Pulmonary artery endothelial cell (primary cell): ENCODE measurements around the gene ATP11C. TPM values are rescaled to one million over a fixed set of nuclear protein-coding genes. Genes with fewer than 3 reads are reported as not detected.
"Not testable (repeated sequence)": the region's sequence is repeated elsewhere in the genome, so short reads cannot be mapped to it uniquely, and the experiment has no call there.

ENCODE experiments used
- DNase-seq: peaks from one replicate; pipeline ENCODE4 v3.0.0-alpha.2; 2011; ENCODE audit warnings: low read depth, low spot score
- total RNA-seq: library from RNA; depleted of rRNA; stranded (reverse); fragments of >200 nt; gene quantifications from 2 replicates; pipeline ENCODE4 v1.2.3, GENCODE V29; 2014

Gene ATP11C
- total RNA-seq, 1 donor from 2014 or later: 72.7 TPM

- DNase-seq: peak; percentile 47
Measured at GRCh38 chrX:139924696-139925095, 8.2 kb downstream of the ATP11C start.

GRCh38 chrX:139924069-139924695, 8.7 kb downstream of the ATP11C start:
- DNase-seq: no peak

DNA sequence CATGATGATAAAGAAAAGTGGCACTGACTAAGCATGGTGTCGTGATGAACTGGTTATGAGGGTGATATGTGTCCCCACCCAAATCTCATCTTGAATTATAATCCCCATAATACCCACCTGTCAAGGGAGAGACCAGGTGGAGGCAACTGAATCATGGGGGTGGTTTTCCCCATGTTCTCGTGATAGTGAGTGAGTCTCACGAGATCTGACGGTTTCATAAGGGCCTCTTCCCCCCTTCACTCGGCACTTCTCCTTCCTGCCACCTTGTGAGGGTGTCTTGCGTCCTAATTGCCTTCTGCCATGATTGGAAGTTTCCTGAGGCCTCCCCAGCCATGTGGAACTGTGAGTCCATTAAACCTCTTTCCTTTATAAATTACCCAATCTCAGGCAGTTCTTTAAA, 11.7 kb downstream of the ATP11C start:
- not testable (repeated sequence) for DNase-seq

- DNase-seq: no peak
Measured at GRCh38 chrX:139920316-139920715, 12.5 kb downstream of the ATP11C start.

DNA sequence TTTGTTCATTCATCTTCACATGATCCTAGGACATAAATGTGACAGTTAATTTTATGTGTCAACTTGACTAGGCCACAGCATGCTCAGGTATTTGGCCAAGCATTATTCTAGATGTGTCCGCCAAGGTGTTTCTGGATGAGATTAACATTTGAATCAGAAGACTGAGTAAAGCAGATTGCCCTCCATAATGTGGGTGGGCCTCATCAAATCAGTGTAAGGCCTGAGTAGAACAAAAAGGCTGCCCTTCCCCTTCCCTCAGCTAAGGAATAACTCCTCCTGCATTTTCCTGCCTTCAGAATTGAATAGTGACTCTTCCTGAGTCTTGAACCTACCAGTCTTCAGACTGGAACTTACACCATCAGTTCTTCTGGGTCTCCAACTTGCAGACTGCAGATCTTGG, 18.4 kb downstream of the ATP11C start:
- no peak for DNase-seq

DNA sequence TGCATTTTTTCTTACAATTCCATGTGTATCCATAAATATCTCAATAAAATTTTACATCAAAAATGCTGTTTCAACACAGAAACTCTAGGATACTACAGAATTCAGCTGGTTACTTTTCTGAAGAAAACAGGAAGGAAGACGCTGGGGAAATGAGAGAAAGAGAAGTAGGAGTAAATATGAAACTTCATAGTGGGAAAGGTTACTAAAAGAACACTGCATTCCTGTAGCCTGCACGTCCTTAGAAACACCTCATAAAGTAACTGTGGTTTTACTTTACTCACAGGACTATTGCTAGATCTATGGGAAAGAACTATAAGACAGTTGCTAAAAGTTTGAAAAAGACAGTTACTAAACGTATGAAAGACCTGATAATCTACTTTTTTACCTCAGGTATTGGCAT, 23.1 kb downstream of the ATP11C start:
- DNase-seq: no peak

DNA sequence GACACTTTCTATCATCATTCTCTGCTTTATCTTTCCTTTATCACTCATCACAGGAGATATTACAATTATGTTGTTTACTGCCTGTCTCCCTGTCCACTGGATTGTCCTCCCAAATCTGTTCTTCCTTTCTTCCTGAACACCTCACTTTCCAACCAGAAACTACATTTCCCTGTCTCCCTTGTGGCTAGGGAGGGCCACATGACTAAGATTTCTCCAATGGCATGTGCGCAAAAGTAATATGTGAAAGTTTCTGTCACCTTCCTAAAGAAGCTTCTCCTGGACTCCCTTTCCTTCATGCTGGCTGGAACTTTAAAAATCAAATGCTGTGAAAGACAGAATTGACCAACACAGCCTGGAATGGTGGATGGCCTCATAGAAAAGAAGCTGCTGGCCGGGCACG, 25.8 kb downstream of the ATP11C start:
- no peak for DNase-seq

DNA sequence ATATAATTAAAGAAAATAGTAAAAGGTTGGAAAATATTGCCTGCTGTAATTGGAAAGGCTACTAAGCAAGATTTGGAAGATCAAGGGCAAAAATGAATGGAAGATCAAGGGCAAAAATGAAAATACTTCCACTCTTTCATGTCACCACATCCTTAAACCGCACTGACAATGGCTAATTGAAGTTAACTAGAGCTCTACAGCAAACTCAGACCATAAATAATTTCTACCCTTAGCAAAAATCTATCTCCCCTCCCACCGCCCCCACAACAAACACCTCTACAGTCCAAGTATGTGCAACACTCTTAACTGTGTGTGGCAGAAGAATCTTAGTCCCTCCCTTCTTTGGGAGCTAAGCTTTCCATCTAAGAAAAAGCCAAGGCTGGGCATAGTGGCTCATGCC, 27.1 kb downstream of the ATP11C start:
- DNase-seq: no peak

DNA sequence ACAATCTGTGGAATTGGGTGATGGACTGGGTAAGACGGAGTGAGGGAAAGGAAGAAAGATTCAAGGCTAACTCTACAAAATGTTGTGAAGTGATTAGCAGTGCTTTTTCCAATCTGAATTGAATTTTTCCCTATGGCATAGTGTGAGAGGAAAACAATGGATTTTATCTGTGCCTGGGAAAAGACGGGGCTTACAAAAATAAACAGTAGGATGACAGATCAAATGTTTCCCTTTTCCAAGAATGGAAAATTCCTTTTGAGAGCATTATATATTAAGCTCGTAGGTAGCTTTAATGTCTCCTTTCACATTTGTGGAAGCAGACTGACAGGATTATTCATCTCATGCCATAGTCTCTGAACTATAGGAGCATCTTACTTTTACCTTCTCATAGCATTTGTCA, 27.8 kb downstream of the ATP11C start:
- no peak for DNase-seq

DNA sequence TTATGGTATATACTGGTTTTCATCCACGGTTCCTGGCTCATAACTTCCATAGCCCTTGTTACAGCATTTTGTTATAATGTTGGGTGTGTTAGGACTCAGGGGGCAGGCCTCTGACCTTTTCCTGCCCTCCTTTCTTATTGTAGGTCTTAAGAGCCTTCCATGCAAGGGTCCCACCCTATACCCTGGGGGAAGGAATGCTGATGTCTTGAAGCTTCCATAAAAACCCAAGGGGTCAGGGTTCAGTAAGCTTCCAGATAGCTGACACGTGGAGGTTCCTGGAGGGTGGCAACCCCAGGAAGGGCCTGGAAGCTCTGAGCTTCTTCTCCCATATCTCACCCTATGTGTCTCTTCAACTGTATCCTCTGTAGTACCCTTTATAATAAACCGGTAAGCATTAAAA, 29.6 kb downstream of the ATP11C start:
- no peak for DNase-seq

DNA sequence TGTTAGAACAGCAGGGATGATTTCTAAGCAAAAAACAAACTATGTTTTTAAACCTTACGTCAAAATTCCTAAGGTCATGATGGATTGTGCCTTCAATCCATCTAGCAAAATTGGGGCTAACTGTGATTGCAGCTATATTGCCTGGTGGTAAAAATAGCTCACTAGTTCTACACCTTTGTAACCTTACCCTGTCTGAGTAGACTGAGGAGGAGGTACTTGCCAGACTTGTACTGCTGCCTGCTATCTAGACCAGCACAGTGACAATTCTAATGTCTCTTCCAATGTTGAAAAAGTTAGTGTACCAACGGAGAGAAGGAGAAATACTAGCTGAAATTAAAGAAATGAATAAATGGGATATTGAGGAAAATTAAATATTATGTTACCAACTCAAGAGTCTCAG, 30.3 kb downstream of the ATP11C start:
- no peak for DNase-seq

GRCh38 chrX:139898334-139898733, 34.5 kb downstream of the ATP11C start:
- no peak for DNase-seq

DNA sequence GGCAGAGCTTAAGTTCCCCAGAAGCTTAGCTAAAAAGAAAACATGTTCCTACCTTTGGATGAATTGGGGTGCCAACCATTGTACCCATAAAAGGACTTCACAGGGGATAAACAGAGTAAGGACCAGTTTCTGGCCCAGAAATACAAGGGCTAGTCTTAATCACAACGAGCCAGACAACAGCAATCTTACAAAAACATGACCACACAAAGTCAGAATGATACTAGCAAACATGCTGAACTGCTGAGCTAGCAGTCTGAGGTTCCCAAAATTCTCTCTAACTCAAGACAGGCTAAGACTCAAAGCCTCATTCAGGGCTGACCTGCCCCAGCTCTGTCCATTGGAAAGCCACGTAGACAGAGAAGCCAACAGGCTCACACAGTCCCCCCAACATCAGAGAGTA, 40.3 kb downstream of the ATP11C start:
- no peak for DNase-seq

GRCh38 chrX:139890991-139891700, 41.7 kb downstream of the ATP11C start:
- DNase-seq: no peak

- no peak for DNase-seq
Measured at GRCh38 chrX:139889760-139890159, 43.1 kb downstream of the ATP11C start.

DNA sequence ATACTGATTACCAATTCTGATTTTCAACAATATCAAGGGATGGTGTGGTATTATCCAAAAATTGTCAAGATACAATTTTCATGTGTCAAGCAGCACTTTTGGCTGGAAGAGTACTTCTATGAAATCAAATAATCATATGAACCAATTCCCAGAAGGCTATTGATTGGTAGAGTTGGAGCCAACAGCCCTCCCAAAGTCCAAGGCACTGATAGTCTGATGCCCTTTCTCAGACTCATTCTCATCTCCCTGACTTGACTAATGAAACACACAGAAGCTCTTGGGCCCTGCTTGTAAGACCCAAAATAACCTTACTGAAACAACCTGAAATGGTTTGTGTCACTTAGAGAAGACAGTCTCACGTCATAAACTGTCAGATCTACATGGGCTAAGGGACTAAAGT, 48.9 kb downstream of the ATP11C start:
- no peak for DNase-seq

GRCh38 chrX:139882299-139882698, 50.6 kb downstream of the ATP11C start:
- no peak for DNase-seq

- peak; percentile 63 for DNase-seq
Measured at GRCh38 chrX:139881572-139881971, 51.3 kb downstream of the ATP11C start.

DNA sequence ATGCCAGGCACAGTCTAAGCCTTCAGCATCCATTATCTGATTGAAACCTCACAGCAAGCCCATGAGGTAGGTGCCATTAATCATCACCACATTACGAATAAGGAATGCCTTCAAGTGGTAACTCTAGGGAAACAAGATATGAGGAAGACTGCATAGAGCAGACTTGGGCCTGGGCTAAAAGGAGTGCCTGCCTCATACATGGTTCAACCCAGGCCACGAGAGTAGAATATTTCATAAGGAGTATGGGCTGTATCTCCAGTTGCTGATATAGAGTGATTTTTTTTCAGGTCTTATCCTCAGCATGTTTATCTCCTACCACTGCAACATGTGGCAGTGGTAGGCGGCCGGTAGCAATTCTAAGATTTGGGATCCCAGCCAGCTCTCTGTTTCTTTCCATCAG, 51.7 kb downstream of the ATP11C start:
- DNase-seq: no peak

DNA sequence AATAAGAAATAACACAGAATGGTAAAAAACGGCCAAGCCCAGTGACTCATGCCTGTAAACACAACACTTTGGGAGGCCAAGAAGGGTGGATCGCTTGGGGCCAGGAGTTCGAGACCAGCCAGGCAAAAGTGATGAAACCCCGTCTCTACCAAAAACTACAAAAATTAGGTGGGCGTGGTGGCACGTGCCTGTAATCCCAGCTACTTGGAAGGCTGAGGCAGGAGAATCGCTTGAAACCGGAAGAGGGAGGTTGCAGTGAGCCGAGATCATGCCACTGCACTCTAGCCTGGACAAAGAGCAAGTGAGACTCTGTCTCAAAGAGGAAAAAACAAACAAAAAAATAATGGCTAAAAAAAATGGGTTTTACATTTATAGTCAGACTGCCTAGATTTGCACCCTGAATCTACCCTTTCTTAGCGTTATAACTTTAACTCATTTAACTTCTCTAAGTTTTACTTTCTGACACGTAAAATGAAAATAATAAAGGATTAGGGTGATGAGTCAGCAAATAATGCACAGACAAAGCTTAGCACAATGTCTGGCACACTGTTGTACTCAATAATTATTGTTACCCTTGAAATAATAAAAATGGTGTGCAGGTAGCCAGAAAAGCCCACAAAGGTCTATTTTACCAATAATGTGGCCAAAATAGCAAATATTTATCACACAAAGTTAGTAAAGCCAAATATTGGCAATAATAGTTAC, 55.0 kb downstream of the ATP11C start:
- DNase-seq: no peak

DNA sequence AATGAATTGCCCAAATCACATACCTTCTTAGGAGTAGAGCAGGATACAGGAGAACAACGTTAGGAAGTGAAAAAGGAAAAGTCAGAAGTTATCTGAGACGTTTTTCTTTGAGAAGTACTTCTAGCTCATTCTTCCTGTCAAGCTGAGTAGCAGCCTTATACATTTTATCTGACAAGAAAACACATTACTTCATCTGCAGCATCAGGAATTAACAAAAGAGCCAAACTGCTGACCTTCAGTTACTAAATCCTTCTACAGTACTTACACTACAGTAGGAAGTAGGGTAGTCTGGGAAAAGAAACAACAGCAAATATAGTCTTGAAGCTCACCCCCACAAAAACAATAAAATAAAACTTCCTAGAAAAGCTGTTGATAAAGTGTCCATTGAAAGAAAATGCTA, 57.0 kb downstream of the ATP11C start:
- DNase-seq: peak; percentile 20

DNA sequence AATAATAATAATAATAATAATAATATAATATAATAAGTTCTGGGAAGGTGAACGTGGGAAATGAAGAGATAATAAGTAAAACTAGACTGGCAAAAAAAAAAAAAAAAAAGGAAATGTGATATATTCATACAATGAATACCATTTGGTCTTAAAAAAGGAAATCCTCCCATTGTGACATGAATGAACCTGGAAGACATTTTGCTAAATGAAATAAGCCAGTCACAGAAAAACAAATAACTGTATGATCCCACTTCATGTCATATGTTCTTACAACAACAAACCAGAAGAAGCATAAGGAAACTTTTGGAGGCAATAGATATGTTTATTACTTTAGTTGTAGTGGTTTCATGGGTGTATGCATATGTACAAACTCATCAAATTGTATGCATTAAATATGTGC, 63.1 kb downstream of the ATP11C start:
- DNase-seq: no peak

GRCh38 chrX:139864640-139865039, 68.2 kb downstream of the ATP11C start:
- no peak for DNase-seq
